ENCODE data around the gene GTF2E1.

The GTF2E1 gene

GRCh38 chr3:120742198-120742848, at the start of gene GTF2E1, which contains the start of gene RABL3:
GTF2E1 (plus strand) TSS chr3:120742744; CDS start chr3:120750553, 7,809 bp downstream.
RABL3 (minus strand) TSS chr3:120742516; CDS start chr3:120742507, 9 bp downstream.
- CTCF ChIA-PET: interaction anchor here (0.9 to 4.3 kb wide), 3 partner anchors 12 to 147 kb away, joined by 3 to 17 read pairs (median 4); partner anchors contain the start of gene NDUFB4
- POLR2A ChIA-PET: interaction anchor here (1.6 kb wide), 1 partner anchor 146 kb away, joined by 6 read pairs; the partner anchor contains the start of gene NDUFB4
- DNase-seq (ENCODE audit: extremely low spot score): peak; percentile 97
- TF ChIP-seq CTCF (IDR thresholded peaks at IDR 0.05; ENCODE audit: control extremely low read depth, extremely low read depth, low read depth, missing control alignments): no peak

- DNase-seq (ENCODE audit: extremely low spot score): no peak
- POLR2A ChIA-PET: no interaction called here
- CTCF ChIA-PET: interaction anchor here (1.1 to 1.4 kb wide), 2 partner anchors 15 to 132 kb away, joined by 4 read pairs; no protein-coding TSS in a partner anchor
These were observed 48.9 kb upstream of the GTF2E1 start for GRCh38 chr3:120693439-120694171.

GRCh38 chr3:120699333-120699732, 43.2 kb upstream of the GTF2E1 start:
- CTCF ChIA-PET: interaction anchor here (1.1 to 2.1 kb wide), 6 partner anchors 11 to 140 kb away, joined by 3 to 7 read pairs (median 5); partner anchors contain the start of gene HGD
- POLR2A ChIA-PET: no interaction called here
- no peak for DNase-seq (ENCODE audit: extremely low spot score)
- no peak for TF ChIP-seq CTCF (IDR thresholded peaks at IDR 0.05; ENCODE audit: control extremely low read depth, extremely low read depth, low read depth, missing control alignments)

More at GRCh38 chr3:120693439-120694171, 48.9 kb upstream of the GTF2E1 start:
- TF ChIP-seq CTCF (IDR thresholded peaks at IDR 0.05; ENCODE audit: control extremely low read depth, extremely low read depth, low read depth, missing control alignments): no peak

GRCh38 chr3:120705884-120706582, 36.5 kb upstream of the GTF2E1 start:
- ChIA-PET POLR2A (no interaction called here), CTCF (interaction anchor here (1.2 to 1.4 kb wide), 3 partner anchors 10 to 90 kb away, joined by 3 to 4 read pairs (median 3); no protein-coding TSS in a partner anchor)
- DNase-seq (ENCODE audit: extremely low spot score): no peak
- no peak for TF ChIP-seq CTCF (IDR thresholded peaks at IDR 0.05; ENCODE audit: control extremely low read depth, extremely low read depth, low read depth, missing control alignments)

- TF ChIP-seq CTCF (IDR thresholded peaks at IDR 0.05; ENCODE audit: control extremely low read depth, extremely low read depth, low read depth, missing control alignments): no peak
- CTCF ChIA-PET: interaction anchor here (1.2 to 1.4 kb wide), 3 partner anchors 11 to 89 kb away, joined by 3 to 4 read pairs (median 3); no protein-coding TSS in a partner anchor
- POLR2A ChIA-PET: no interaction called here
These were observed 35.6 kb upstream of the GTF2E1 start for GRCh38 chr3:120706950-120707349.

GRCh38 chr3:120708408-120708807, 34.1 kb upstream of the GTF2E1 start:
- TF ChIP-seq CTCF (IDR thresholded peaks at IDR 0.05; ENCODE audit: control extremely low read depth, extremely low read depth, low read depth, missing control alignments): no peak
- POLR2A ChIA-PET: no interaction called here
- CTCF ChIA-PET: interaction anchor here (1.4 to 1.5 kb wide), 2 partner anchors 11 to 23 kb away, joined by 3 to 4 read pairs; no protein-coding TSS in a partner anchor
- no peak for DNase-seq (ENCODE audit: extremely low spot score)

More at GRCh38 chr3:120706950-120707349, 35.6 kb upstream of the GTF2E1 start:
- DNase-seq (ENCODE audit: extremely low spot score): peak; percentile 6

All from GM10248 (cell line).